PC-9 (cell line): ENCODE data around the gene RAB42. TPM values are rescaled to one million over a fixed set of nuclear protein-coding genes. Genes with fewer than 3 reads are reported as not detected.

Source experiments
- BruUV-seq: library from RNA; stranded (reverse); fragments of 400-500 nt; replicated peaks from 2 replicates; lab custom pipeline; 2021; lab: Mats Ljungman, UMichigan
- CTCF ChIA-PET: fragments of 300-600 bp; sonication (Branson Sonifier 250); formaldehyde crosslinking; loops from one replicate; lab custom pipeline; 2022; ENCODE audit warnings: antibody characterized with exemption; lab: Charles Lee
- POLR2A ChIA-PET: fragments of 300-600 bp; sonication (Branson Sonifier 250); formaldehyde crosslinking; loops from one replicate; lab custom pipeline; 2022; ENCODE audit warnings: antibody characterized with exemption; ENCODE audit not compliant: unreplicated experiment; lab: Charles Lee
- DNase-seq, 2 experiments: peaks; one replicate each; pipeline versions ENCODE4 v3.0.0 to v3.0.0-alpha.2; 2015 to 2022; ENCODE audit warnings: mixed read lengths in 1 of 2
- H2AFZ ChIP-seq: fragments of 200-600 bp; sonication (generic); 2 replicates; pipeline ENCODE4 v1.8.1; 2017; ENCODE audit warnings: antibody characterized with exemption
- H3F3A ChIP-seq: fragments of 200-600 bp; sonication (generic); 2 replicates; pipeline ENCODE4 v1.8.1; 2017; ENCODE audit warnings: antibody characterized with exemption, mild to moderate bottlenecking, low read depth; ENCODE audit not compliant: insufficient read depth
- H3K27ac ChIP-seq: fragments of 200-600 bp; sonication (generic); 2 replicates; pipeline ENCODE4 v1.6.1; 2016; ENCODE audit warnings: mixed run types
- H3K27me3 ChIP-seq: fragments of 200-600 bp; sonication (generic); 2 replicates; pipeline ENCODE4 v1.6.1; 2016; ENCODE audit warnings: low read depth, mixed run types; ENCODE audit not compliant: insufficient read depth
- H3K36me3 ChIP-seq: fragments of 200-600 bp; sonication (generic); 2 replicates; pipeline ENCODE4 v1.6.1; 2016; ENCODE audit warnings: low read depth, mixed run types
- H3K4me1 ChIP-seq: fragments of 200-600 bp; sonication (generic); replicated peaks from 2 replicates; pipeline ENCODE4 v1.6.1; 2016; ENCODE audit warnings: mixed run types; ENCODE audit not compliant: insufficient read depth
- H3K4me2 ChIP-seq: fragments of 200-600 bp; sonication (generic); 2 replicates; pipeline ENCODE4 v1.6.1; 2017; ENCODE audit warnings: mixed run types
- H3K4me3 ChIP-seq: fragments of 200-600 bp; sonication (generic); 2 replicates; pipeline ENCODE4 v1.6.1; 2016; ENCODE audit warnings: mixed run types
- H3K79me2 ChIP-seq: fragments of 200-600 bp; sonication (generic); 2 replicates; pipeline ENCODE4 v1.6.1; 2017; ENCODE audit warnings: low read depth, mixed run types
- H3K9me2 ChIP-seq: fragments of 200-600 bp; sonication (generic); 2 replicates; pipeline ENCODE4 v1.8.1; 2017; ENCODE audit warnings: mild to moderate bottlenecking; ENCODE audit not compliant: insufficient read depth
- H3K9me3 ChIP-seq: fragments of 200-600 bp; sonication (generic); 2 replicates; pipeline ENCODE4 v1.8.1; 2016; ENCODE audit warnings: low read depth; ENCODE audit not compliant: insufficient read depth
- H4K20me1 ChIP-seq: fragments of 200-600 bp; sonication (generic); 2 replicates; pipeline ENCODE4 v1.8.1; 2017; ENCODE audit not compliant: insufficient read depth
- EZH2 ChIP-seq: fragments of 200-600 bp; sonication (generic); IDR thresholded peaks from 2 replicates; pipeline ENCODE4 v1.8.0; 2017; ENCODE audit warnings: antibody characterized with exemption, low read depth
- intact Hi-C: fragments of 100-400 bp; cut with micrococcal nuclease; formaldehyde crosslinking; loops from one replicate; pipeline ENCODE4 v1.10.0; 2022; ENCODE audit not compliant: unreplicated experiment
- total RNA-seq: library from RNA; stranded (reverse); gene quantifications from 2 replicates; pipeline ENCODE4 v1.2.3, GENCODE V29; 2021
- TF ChIP-seq, protein P1 (sequence below): fragments of 200-600 bp; sonication (generic); conservative IDR thresholded peaks from 2 replicates; pipeline ENCODE4 v1.6.1; 2017; ENCODE audit warnings: mixed run types, antibody characterized with exemption, mild to moderate bottlenecking, moderate library complexity

Gene RAB42
- total RNA-seq, 1 experiment from 2014 or later, result 7.6 TPM

- H3K79me2 ChIP-seq, result no peaks in the 10 kb centered on the region
- H3K4me3 ChIP-seq, result no peak overlapping the region
- no peak overlapping the region for H3K4me2 ChIP-seq
- no peak for DNase-seq
- H3K36me3 ChIP-seq, result no peaks in the 10 kb centered on the region
- POLR2A ChIA-PET, result no interaction called here
- H3K4me1 ChIP-seq, result no peaks in the 10 kb centered on the region
- H3K9me2 ChIP-seq, result no peaks in the 10 kb centered on the region
- H3K27me3 ChIP-seq, result no peaks in the 10 kb centered on the region
- CTCF ChIA-PET, result no interaction called here
- H4K20me1 ChIP-seq, result no peaks in the 10 kb centered on the region
- H3K27ac ChIP-seq, result no peak overlapping the region
- no TSS peak for BruUV-seq
- TF ChIP-seq, protein P1, sequence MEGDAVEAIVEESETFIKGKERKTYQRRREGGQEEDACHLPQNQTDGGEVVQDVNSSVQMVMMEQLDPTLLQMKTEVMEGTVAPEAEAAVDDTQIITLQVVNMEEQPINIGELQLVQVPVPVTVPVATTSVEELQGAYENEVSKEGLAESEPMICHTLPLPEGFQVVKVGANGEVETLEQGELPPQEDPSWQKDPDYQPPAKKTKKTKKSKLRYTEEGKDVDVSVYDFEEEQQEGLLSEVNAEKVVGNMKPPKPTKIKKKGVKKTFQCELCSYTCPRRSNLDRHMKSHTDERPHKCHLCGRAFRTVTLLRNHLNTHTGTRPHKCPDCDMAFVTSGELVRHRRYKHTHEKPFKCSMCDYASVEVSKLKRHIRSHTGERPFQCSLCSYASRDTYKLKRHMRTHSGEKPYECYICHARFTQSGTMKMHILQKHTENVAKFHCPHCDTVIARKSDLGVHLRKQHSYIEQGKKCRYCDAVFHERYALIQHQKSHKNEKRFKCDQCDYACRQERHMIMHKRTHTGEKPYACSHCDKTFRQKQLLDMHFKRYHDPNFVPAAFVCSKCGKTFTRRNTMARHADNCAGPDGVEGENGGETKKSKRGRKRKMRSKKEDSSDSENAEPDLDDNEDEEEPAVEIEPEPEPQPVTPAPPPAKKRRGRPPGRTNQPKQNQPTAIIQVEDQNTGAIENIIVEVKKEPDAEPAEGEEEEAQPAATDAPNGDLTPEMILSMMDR, result no peak
- no peak for TF ChIP-seq EZH2
- no peak overlapping the region for H2AFZ ChIP-seq
- H3F3A ChIP-seq, result no peaks in the 10 kb centered on the region
- H3K9me3 ChIP-seq, result no peaks in the 10 kb centered on the region
- intact Hi-C loops, result no loop called here
These were observed 40.5 kb downstream of the RAB42 start for GRCh38 chr1:28632560-28632959.

- H3K4me3 ChIP-seq, result no peak overlapping the region
- H3K27me3 ChIP-seq, result no peaks in the 10 kb centered on the region
- H3F3A ChIP-seq, result peaks cover 19% of the 10 kb centered on the region
- no TSS peak for BruUV-seq
- ChIA-PET POLR2A (interaction anchor here (0.5 to 0.7 kb wide), 3 partner anchors 39 to 99 kb away, joined by 3 to 7 read pairs (median 5); no protein-coding TSS in a partner anchor), CTCF (interaction anchor here (0.6 to 1.0 kb wide), 3 partner anchors 96 to 414 kb away, joined by 3 to 13 read pairs (median 4); partner anchors contain the start of gene YTHDF2)
- DNase-seq, result no peak
- no peak overlapping the region for H3K27ac ChIP-seq
- H2AFZ ChIP-seq, result no peak overlapping the region
- peaks cover 24% of the 10 kb centered on the region for H3K79me2 ChIP-seq
- no peaks in the 10 kb centered on the region for H3K9me3 ChIP-seq
- TF ChIP-seq, protein P1, result peak; percentile 47; the same call in 1 of the 2 replicates
- no peak for TF ChIP-seq EZH2
- intact Hi-C loops, result loop anchor here (5.0 to 10.0 kb wide), 2 partner anchors 237 to 564 kb away; no protein-coding TSS in a partner anchor
- H3K9me2 ChIP-seq, result no peaks in the 10 kb centered on the region
- peaks cover 10% of the 10 kb centered on the region for H3K4me1 ChIP-seq
- no peaks in the 10 kb centered on the region for H3K36me3 ChIP-seq
- no peaks in the 10 kb centered on the region for H4K20me1 ChIP-seq
- H3K4me2 ChIP-seq, result no peak overlapping the region
These were observed 48.7 kb downstream of the RAB42 start for GRCh38 chr1:28640766-28641165.

DNA sequence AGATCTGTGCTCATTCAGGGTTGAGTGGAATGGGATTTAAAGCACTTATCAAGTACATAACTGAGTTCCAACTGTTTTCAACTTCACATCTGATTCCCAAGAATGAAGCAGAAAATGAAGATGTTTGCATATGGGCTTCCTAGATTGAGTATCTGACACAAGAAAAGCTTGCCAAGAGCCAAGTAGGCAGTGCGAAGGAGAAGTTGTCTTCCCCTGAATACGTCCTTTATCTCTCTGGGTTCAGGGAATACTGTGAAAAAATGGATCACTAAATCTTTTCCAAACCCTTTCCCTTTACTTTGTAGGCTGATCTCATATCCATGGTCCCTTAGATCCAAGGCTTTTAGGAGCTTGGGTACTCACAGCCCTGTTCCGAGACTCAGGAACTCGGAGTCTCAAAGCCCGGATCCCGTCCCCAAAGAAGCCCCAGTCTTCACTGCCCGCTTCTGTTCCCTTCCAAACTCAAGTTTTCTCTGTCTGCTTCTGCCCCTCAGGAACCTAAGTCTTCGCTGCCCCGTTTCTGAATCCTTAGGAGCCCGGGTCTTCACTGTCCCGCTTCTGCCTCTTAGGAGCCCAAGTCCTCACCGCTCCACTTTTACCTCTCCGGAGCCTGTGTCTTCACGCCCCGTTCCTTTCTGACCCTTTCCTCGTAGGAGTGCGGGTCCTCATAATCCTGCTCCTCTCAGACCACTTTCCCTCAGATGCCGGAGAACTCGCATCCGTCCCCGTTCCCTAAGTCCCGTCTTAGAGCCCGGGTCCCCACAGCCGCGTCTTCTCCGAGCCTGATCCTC, 50.2 kb downstream of the RAB42 start:
- Histone ChIP-seq H3K27me3 (no peaks in the 10 kb centered on the region), H3K9me3 (no peaks in the 10 kb centered on the region), H3K4me1 (peaks cover 10% of the 10 kb centered on the region), H3K4me3 (peak overlapping the region; percentile 91), H3F3A (peaks cover 19% of the 10 kb centered on the region), H3K4me2 (peak overlapping the region; percentile 99), H4K20me1 (no peaks in the 10 kb centered on the region), H2AFZ (peak overlapping the region; percentile 93), H3K9me2 (no peaks in the 10 kb centered on the region), H3K27ac (peak overlapping the region; percentile 97), H3K36me3 (no peaks in the 10 kb centered on the region), H3K79me2 (peaks cover 24% of the 10 kb centered on the region)
- BruUV-seq, result no TSS peak
- POLR2A ChIA-PET, result interaction anchor here (0.7 to 1.0 kb wide), 4 partner anchors 26 to 152 kb away, joined by 3 to 45 read pairs (median 4); partner anchors contain the start of genes GMEB1 and YTHDF2
- CTCF ChIA-PET, result interaction anchor here (0.9 to 1.3 kb wide), 2 partner anchors 95 to 235 kb away, joined by 4 to 23 read pairs; partner anchors contain the start of gene YTHDF2
- no peak for TF ChIP-seq EZH2
- TF ChIP-seq, protein P1, result no peak
- DNase-seq, result no peak
- intact Hi-C loops, result loop anchor here (2.0 to 10.0 kb wide), 3 partner anchors 123 to 563 kb away; no protein-coding TSS in a partner anchor
